Karpas-422 (cell line): ENCODE measurements around the gene FHIT. TPM values are rescaled to one million over a fixed set of nuclear protein-coding genes. Genes with fewer than 3 reads are reported as not detected.

Experiments
- DNase-seq: peaks from one replicate; pipeline ENCODE4 v3.0.0-alpha.2; 2015
- H2AFZ ChIP-seq: fragments of 200-600 bp; sonication (generic); 2 replicates; pipeline ENCODE4 v1.6.1; 2014; ENCODE audit warnings: antibody characterized with exemption, low read length, mixed read lengths
- H3K27ac ChIP-seq: fragments of 200-600 bp; sonication (generic); 2 replicates; pipeline ENCODE4 v1.5.1; 2014; ENCODE audit warnings: mild to moderate bottlenecking, low read length, moderate library complexity
- H3K27me3 ChIP-seq: fragments of 200-600 bp; sonication (generic); 2 replicates; pipeline ENCODE4 v1.6.1; 2014; ENCODE audit warnings: low read length, mixed read lengths
- H3K36me3 ChIP-seq: fragments of 200-600 bp; sonication (generic); 2 replicates; pipeline ENCODE4 v1.6.1; 2014; ENCODE audit warnings: low read length, mixed read lengths; ENCODE audit not compliant: insufficient read depth
- H3K4me1 ChIP-seq: fragments of 200-600 bp; sonication (generic); 2 replicates; pipeline ENCODE4 v1.6.1; 2014; ENCODE audit warnings: mild to moderate bottlenecking, low read length, mixed read lengths
- H3K4me2 ChIP-seq: fragments of 200-600 bp; sonication (generic); 2 replicates; pipeline ENCODE4 v1.6.1; 2014; ENCODE audit warnings: low read length, low read depth, mild to moderate bottlenecking; ENCODE audit not compliant: poor library complexity, severe bottlenecking
- H3K4me3 ChIP-seq: fragments of 200-600 bp; sonication (generic); 2 replicates; pipeline ENCODE4 v1.5.1; 2014; ENCODE audit warnings: mild to moderate bottlenecking, antibody characterized with exemption, low read length, mixed read lengths
- H3K79me2 ChIP-seq: fragments of 200-600 bp; sonication (generic); 2 replicates; pipeline ENCODE4 v1.6.1; 2014; ENCODE audit warnings: mild to moderate bottlenecking, low read length, mixed read lengths
- H3K9ac ChIP-seq: fragments of 200-600 bp; sonication (generic); 2 replicates; pipeline ENCODE4 v1.6.0; 2014; ENCODE audit warnings: low read length
- H3K9me2 ChIP-seq: fragments of 200-600 bp; sonication (generic), shearing (Covaris generic); replicated peaks from 2 replicates; pipeline ENCODE4 v1.6.0; 2014; ENCODE audit warnings: mild to moderate bottlenecking, low read length, moderate library complexity; ENCODE audit not compliant: insufficient read depth
- H3K9me3 ChIP-seq: fragments of 300-700, 200-600 bp; sonication (generic); 2 replicates; pipeline ENCODE4 v1.6.1; 2014; ENCODE audit warnings: low read length, mixed read lengths
- H4K20me1 ChIP-seq: fragments of 200-600 bp; sonication (generic); 2 replicates; pipeline ENCODE4 v1.6.1; 2014; ENCODE audit warnings: mild to moderate bottlenecking, antibody characterized with exemption, low read length, low read depth; ENCODE audit not compliant: insufficient read depth
- total RNA-seq: library from RNA; depleted of rRNA; stranded (reverse); fragments of >200 nt; shearing (Covaris generic); gene quantifications from 2 replicates; pipeline ENCODE4 v1.2.3, GENCODE V29; 2014; ENCODE audit warnings: low replicate concordance

FHIT gene
- total RNA-seq, 1 experiment from 2014 or later: not detected

- Histone ChIP-seq H3K4me1 (no peaks in the 10 kb centered on the region), H3K9ac (no peak overlapping the region), H3K27ac (no peak overlapping the region), H3K36me3 (no peaks in the 10 kb centered on the region), H3K9me2 (0 out of 2 replicates have a peak, but pooled peaks cover 3% of the 10 kb centered on the region), H3K27me3 (no peaks in the 10 kb centered on the region), H3K79me2 (no peaks in the 10 kb centered on the region), H3K9me3 (no peaks in the 10 kb centered on the region), H4K20me1 (no peaks in the 10 kb centered on the region), H3K4me2 (no peak overlapping the region), H3K4me3 (no peak overlapping the region), H2AFZ (no peak overlapping the region)
- no peak for DNase-seq
These were observed 1475.4 kb downstream of the FHIT start for GRCh38 chr3:59775761-59776325.

GRCh38 chr3:59775106-59775505 lies 1476.1 kb downstream of the FHIT start:
- no peak overlapping the region for H3K27ac ChIP-seq

GRCh38 chr3:59774634-59775033 lies 1476.6 kb downstream of the FHIT start:
- H3K9me3 ChIP-seq: no peaks in the 10 kb centered on the region
- no peaks in the 10 kb centered on the region for H3K36me3 ChIP-seq
- DNase-seq: no peak
- H2AFZ ChIP-seq: no peak overlapping the region
- no peaks in the 10 kb centered on the region for H3K27me3 ChIP-seq
- H3K4me2 ChIP-seq: no peak overlapping the region
- no peaks in the 10 kb centered on the region for H3K4me1 ChIP-seq
- H3K79me2 ChIP-seq: no peaks in the 10 kb centered on the region
- no peak overlapping the region for H3K4me3 ChIP-seq
- H3K9me2 ChIP-seq: 0 out of 2 replicates have a peak, but pooled peaks cover 3% of the 10 kb centered on the region
- H4K20me1 ChIP-seq: no peaks in the 10 kb centered on the region
- no peak overlapping the region for H3K9ac ChIP-seq
- H3K27ac ChIP-seq: no peak overlapping the region

More at GRCh38 chr3:59775106-59775505, 1476.1 kb downstream of the FHIT start:
- no peak overlapping the region for H2AFZ ChIP-seq
- no peaks in the 10 kb centered on the region for H3K36me3 ChIP-seq
- no peaks in the 10 kb centered on the region for H3K4me1 ChIP-seq
- no peak overlapping the region for H3K4me3 ChIP-seq
- DNase-seq: no peak
- no peaks in the 10 kb centered on the region for H3K79me2 ChIP-seq
- no peaks in the 10 kb centered on the region for H4K20me1 ChIP-seq
- H3K27me3 ChIP-seq: no peaks in the 10 kb centered on the region
- no peaks in the 10 kb centered on the region for H3K9me3 ChIP-seq
- no peak overlapping the region for H3K9ac ChIP-seq
- 0 out of 2 replicates have a peak, but pooled peaks cover 3% of the 10 kb centered on the region for H3K9me2 ChIP-seq
- no peak overlapping the region for H3K4me2 ChIP-seq

- no peaks in the 10 kb centered on the region for H4K20me1 ChIP-seq
- H3K9ac ChIP-seq: no peak overlapping the region
- H2AFZ ChIP-seq: no peak overlapping the region
- no peak overlapping the region for H3K4me2 ChIP-seq
- H3K27ac ChIP-seq: no peak overlapping the region
- H3K9me3 ChIP-seq: no peaks in the 10 kb centered on the region
- no peaks in the 10 kb centered on the region for H3K36me3 ChIP-seq
- H3K27me3 ChIP-seq: no peaks in the 10 kb centered on the region
- no peak overlapping the region for H3K4me3 ChIP-seq
- H3K4me1 ChIP-seq: no peaks in the 10 kb centered on the region
- no peak for DNase-seq
- H3K9me2 ChIP-seq: 0 out of 2 replicates have a peak, but pooled peaks cover 3% of the 10 kb centered on the region
- H3K79me2 ChIP-seq: no peaks in the 10 kb centered on the region
These were observed 1477.3 kb downstream of the FHIT start for GRCh38 chr3:59774000-59774399.

GRCh38 chr3:59772416-59773408 lies 1478.5 kb downstream of the FHIT start:
- H3K27me3 ChIP-seq: no peaks in the 10 kb centered on the region
- DNase-seq: no peak
- no peaks in the 10 kb centered on the region for H3K36me3 ChIP-seq
- no peak overlapping the region for H3K4me3 ChIP-seq
- no peaks in the 10 kb centered on the region for H3K9me2 ChIP-seq
- no peaks in the 10 kb centered on the region for H3K9me3 ChIP-seq
- H3K9ac ChIP-seq: no peak overlapping the region
- no peak overlapping the region for H2AFZ ChIP-seq
- H3K4me1 ChIP-seq: no peaks in the 10 kb centered on the region
- no peaks in the 10 kb centered on the region for H3K79me2 ChIP-seq
- no peak overlapping the region for H3K27ac ChIP-seq
- H3K4me2 ChIP-seq: no peak overlapping the region
- H4K20me1 ChIP-seq: no peaks in the 10 kb centered on the region

- H3K36me3 ChIP-seq: no peaks in the 10 kb centered on the region
- H3K9me3 ChIP-seq: no peaks in the 10 kb centered on the region
- no peaks in the 10 kb centered on the region for H3K4me1 ChIP-seq
- no peaks in the 10 kb centered on the region for H3K79me2 ChIP-seq
- no peak overlapping the region for H2AFZ ChIP-seq
- H3K27me3 ChIP-seq: no peaks in the 10 kb centered on the region
- no peaks in the 10 kb centered on the region for H3K9me2 ChIP-seq
- H3K4me3 ChIP-seq: no peak overlapping the region
- DNase-seq: no peak
- no peak overlapping the region for H3K27ac ChIP-seq
- no peaks in the 10 kb centered on the region for H4K20me1 ChIP-seq
- no peak overlapping the region for H3K9ac ChIP-seq
- H3K4me2 ChIP-seq: no peak overlapping the region
These were observed 1479.5 kb downstream of the FHIT start for GRCh38 chr3:59771768-59772181.

GRCh38 chr3:59769127-59769750 lies 1482.0 kb downstream of the FHIT start:
- H3K4me2 ChIP-seq: no peak overlapping the region
- no peaks in the 10 kb centered on the region for H3K9me3 ChIP-seq
- H4K20me1 ChIP-seq: no peaks in the 10 kb centered on the region
- H3K9me2 ChIP-seq: no peaks in the 10 kb centered on the region
- H3K4me3 ChIP-seq: no peak overlapping the region
- H3K4me1 ChIP-seq: no peaks in the 10 kb centered on the region
- no peak overlapping the region for H2AFZ ChIP-seq
- no peak overlapping the region for H3K9ac ChIP-seq
- H3K79me2 ChIP-seq: no peaks in the 10 kb centered on the region
- no peak overlapping the region for H3K27ac ChIP-seq
- H3K36me3 ChIP-seq: no peaks in the 10 kb centered on the region
- H3K27me3 ChIP-seq: no peaks in the 10 kb centered on the region
- DNase-seq: no peak
